Caco-2 (cell line): Measurements from ENCODE around the gene CROCC. TPM values are rescaled to one million over a fixed set of nuclear protein-coding genes. Genes with fewer than 3 reads are reported as not detected.

ENCODE experiments used
- BruUV-seq: library from RNA; stranded (reverse); fragments of 400-500 nt; replicated peaks from 2 replicates; lab custom pipeline; 2021; lab: Mats Ljungman, UMichigan
- CTCF ChIA-PET: fragments of 300-600 bp; sonication (Branson Sonifier 250); formaldehyde crosslinking; loops from one replicate; lab custom pipeline; 2022; ENCODE audit warnings: antibody characterized with exemption; lab: Charles Lee
- POLR2A ChIA-PET: fragments of 300-600 bp; sonication (Branson Sonifier 250); formaldehyde crosslinking; loops from one replicate; lab custom pipeline; 2022; ENCODE audit warnings: antibody characterized with exemption; lab: Charles Lee
- DNase-seq, 2 experiments: peaks; one replicate each; pipeline versions ENCODE4 v3.0.0 to v3.0.0-alpha.2; 2020 to 2022
- H3K27me3 ChIP-seq: replicated peaks from 2 replicates; pipeline ENCODE4 v1.6.0; 2011; ENCODE audit warnings: low read length; ENCODE audit not compliant: control insufficient read depth, insufficient read depth
- H3K36me3 ChIP-seq: 2 replicates; pipeline ENCODE4 v1.5.1; 2011; ENCODE audit warnings: low read length; ENCODE audit not compliant: control insufficient read depth, insufficient read depth
- H3K4me1 ChIP-seq: fragments of 250-450 bp; sonication (Bioruptor Pico); 2 replicates; pipeline ENCODE4 v1.5.1; 2020; ENCODE audit warnings: mild to moderate bottlenecking
- H3K4me3 ChIP-seq: 2 replicates; pipeline ENCODE4 v1.5.1; 2011; ENCODE audit warnings: low read depth, mild to moderate bottlenecking, control low read depth, low read length
- H3K9me3 ChIP-seq: fragments of 250-450 bp; sonication (Bioruptor Pico); 2 replicates; pipeline ENCODE4 v1.5.1; 2020; ENCODE audit warnings: mild to moderate bottlenecking, moderate library complexity
- H3K27ac Mint-ChIP-seq: one replicate; pipeline ENCODE4 v1.8.0; 2022; ENCODE audit warnings: mixed read lengths; ENCODE audit not compliant: unreplicated experiment
- H3K27me3 Mint-ChIP-seq: one replicate; pipeline ENCODE4 v1.8.0; 2022; ENCODE audit warnings: mixed read lengths; ENCODE audit not compliant: insufficient read depth, unreplicated experiment
- H3K36me3 Mint-ChIP-seq: one replicate; pipeline ENCODE4 v1.8.0; 2022; ENCODE audit warnings: mild to moderate bottlenecking, mixed read lengths; ENCODE audit not compliant: insufficient read depth, unreplicated experiment
- H3K4me1 Mint-ChIP-seq: one replicate; pipeline ENCODE4 v1.8.0; 2022; ENCODE audit warnings: low read depth, mixed read lengths; ENCODE audit not compliant: unreplicated experiment
- H3K4me3 Mint-ChIP-seq: one replicate; pipeline ENCODE4 v1.8.0; 2022; ENCODE audit warnings: mild to moderate bottlenecking, moderate library complexity, mixed read lengths; ENCODE audit not compliant: unreplicated experiment
- H3K9me3 Mint-ChIP-seq: one replicate; pipeline ENCODE4 v1.8.0; 2022; ENCODE audit warnings: mixed read lengths; ENCODE audit not compliant: unreplicated experiment
- CTCF ChIP-seq, 2 experiments: fragments of 200-600 bp in 1 of 2; IDR thresholded peaks; 1 replicate in 1 of 2; 2 replicates in 1 of 2; pipeline versions ENCODE4 v1.5.1 to v1.8.0; 2011 to 2022; ENCODE audit warnings: antibody characterized with exemption in 1 of 2, control low read depth in 1 of 2, inconsistent platforms in 1 of 2, low read depth in 1 of 2, low read length in 1 of 2, mild to moderate bottlenecking in 1 of 2, moderate library complexity in 1 of 2; ENCODE audit not compliant: insufficient read depth in 1 of 2, severe bottlenecking in 1 of 2, unreplicated experiment in 1 of 2
- intact Hi-C: fragments of 100-400 bp; cut with micrococcal nuclease; formaldehyde crosslinking; loops from one replicate; pipeline ENCODE4 v1.10.0; 2022; ENCODE audit not compliant: unreplicated experiment
- total RNA-seq: library from RNA; stranded (reverse); gene quantifications from 2 replicates; pipeline ENCODE4 v1.2.3, GENCODE V29; 2022

Gene CROCC
- total RNA-seq, 1 experiment from 2014 or later = 7.6 TPM

GRCh38 chr1:16992675-16993074 is 70.9 kb downstream of the CROCC start:
- H3K9me3 ChIP-seq = no peaks in the 10 kb centered on the region
- Mint-ChIP-seq H3K9me3 (no peaks in the 10 kb centered on the region), H3K4me3 (no peak overlapping the region), H3K36me3 (peaks cover 7% of the 10 kb centered on the region), H3K27me3 (no peaks in the 10 kb centered on the region), H3K27ac (no peak overlapping the region), H3K4me1 (no peaks in the 10 kb centered on the region)
- TF ChIP-seq CTCF (IDR thresholded peaks at IDR 0.05; ENCODE audit: insufficient read depth in 1 of 2, low read depth in 1 of 2, low read length in 1 of 2, severe bottlenecking in 1 of 2, unreplicated experiment in 1 of 2) = no peak
- no TSS peak for BruUV-seq
- H3K27me3 ChIP-seq = no peaks in the 10 kb centered on the region
- H3K36me3 ChIP-seq = no peaks in the 10 kb centered on the region
- ChIA-PET CTCF (no interaction called here), POLR2A (no interaction called here)
- no peak for DNase-seq
- intact Hi-C loops = no loop called here
- no peaks in the 10 kb centered on the region for H3K4me1 ChIP-seq
- H3K4me3 ChIP-seq = no peak overlapping the region

GRCh38 chr1:16993521-16994038 is 71.8 kb downstream of the CROCC start:
- Histone ChIP-seq H3K36me3 (no peaks in the 10 kb centered on the region), H3K27me3 (no peaks in the 10 kb centered on the region), H3K4me1 (no peaks in the 10 kb centered on the region), H3K4me3 (no peak overlapping the region), H3K9me3 (no peaks in the 10 kb centered on the region)
- no peak for DNase-seq
- Mint-ChIP-seq H3K36me3 (peaks cover 7% of the 10 kb centered on the region), H3K27me3 (no peaks in the 10 kb centered on the region), H3K4me1 (no peaks in the 10 kb centered on the region), H3K9me3 (no peaks in the 10 kb centered on the region), H3K27ac (no peak overlapping the region), H3K4me3 (no peak overlapping the region)
- CTCF ChIA-PET = no interaction called here
- no TSS peak for BruUV-seq
- TF ChIP-seq CTCF (IDR thresholded peaks at IDR 0.05; ENCODE audit: insufficient read depth in 1 of 2, low read depth in 1 of 2, low read length in 1 of 2, severe bottlenecking in 1 of 2, unreplicated experiment in 1 of 2) = no peak
- POLR2A ChIA-PET = no interaction called here
- intact Hi-C loops = no loop called here

- Histone ChIP-seq H3K36me3 (no peaks in the 10 kb centered on the region), H3K4me3 (no peak overlapping the region), H3K4me1 (no peaks in the 10 kb centered on the region), H3K27me3 (no peaks in the 10 kb centered on the region), H3K9me3 (no peaks in the 10 kb centered on the region)
- DNase-seq = no peak
- CTCF ChIA-PET = no interaction called here
- Mint-ChIP-seq H3K4me1 (no peaks in the 10 kb centered on the region), H3K4me3 (no peak overlapping the region), H3K27ac (no peak overlapping the region), H3K27me3 (no peaks in the 10 kb centered on the region), H3K36me3 (peaks cover 9% of the 10 kb centered on the region), H3K9me3 (no peaks in the 10 kb centered on the region)
- no TSS peak for BruUV-seq
- POLR2A ChIA-PET = interaction anchor here (0.6 kb wide), 1 partner anchor 36 kb away, joined by 3 read pairs; no protein-coding TSS in a partner anchor
- intact Hi-C loops = no loop called here
- TF ChIP-seq CTCF (IDR thresholded peaks at IDR 0.05; ENCODE audit: insufficient read depth in 1 of 2, low read depth in 1 of 2, low read length in 1 of 2, severe bottlenecking in 1 of 2, unreplicated experiment in 1 of 2) = no peak
These were observed 75.1 kb downstream of the CROCC start for GRCh38 chr1:16996845-16997244.
